IPS-18a (cell line): Measurements from ENCODE around the gene ZNF222.
A peak's percentile ranks its signal among the peaks of the same experiment; 100 is the strongest.

Source experiments
- H3K27ac ChIP-seq: one replicate; pipeline ENCODE4 v1.5.1; 2013; ENCODE audit warnings: low read length
- H3K27me3 ChIP-seq: one replicate; pipeline ENCODE4 v1.6.1; 2013; ENCODE audit warnings: mild to moderate bottlenecking, low read length; ENCODE audit not compliant: control insufficient read depth, insufficient read depth
- H3K36me3 ChIP-seq: one replicate; pipeline ENCODE4 v1.6.1; 2013; ENCODE audit warnings: low read depth, low read length; ENCODE audit not compliant: control insufficient read depth
- H3K4me1 ChIP-seq: one replicate; pipeline ENCODE4 v1.6.1; 2013; ENCODE audit warnings: low read depth, low read length; ENCODE audit not compliant: control insufficient read depth
- H3K4me3 ChIP-seq: one replicate; pipeline ENCODE4 v1.5.1; 2013; ENCODE audit warnings: low read length
- H3K9ac ChIP-seq: one replicate; pipeline ENCODE4 v1.6.1; 2013; ENCODE audit warnings: mild to moderate bottlenecking, low read length, moderate library complexity
- H3K9me3 ChIP-seq: one replicate; pipeline ENCODE4 v1.6.1; 2013; ENCODE audit warnings: low read depth, low read length; ENCODE audit not compliant: control insufficient read depth

ZNF222 gene

DNA sequence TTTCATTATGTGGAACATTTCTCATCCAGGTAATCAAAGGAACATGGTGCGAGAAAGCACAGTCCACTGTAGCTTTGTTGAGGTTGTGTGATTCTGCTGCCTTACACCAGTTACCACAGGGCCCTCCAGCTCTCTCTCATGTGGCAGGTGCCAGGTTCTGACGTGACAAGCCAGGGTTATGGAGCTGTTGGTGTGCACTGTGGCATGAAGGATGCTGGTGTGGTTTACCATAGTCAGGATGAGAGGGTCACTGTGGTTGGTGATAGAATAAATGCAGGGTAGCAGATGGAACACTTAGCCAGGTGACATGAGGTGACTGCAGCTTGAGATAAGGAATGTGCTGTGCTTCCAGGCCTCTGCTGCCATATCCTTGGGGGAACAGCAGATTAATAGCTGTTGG, 34.0 kb downstream of the ZNF222 start:
- H3K4me3 ChIP-seq: no peak overlapping the region
- no peaks in the 10 kb centered on the region for H3K27me3 ChIP-seq
- H3K36me3 ChIP-seq: peaks cover 41% of the 10 kb centered on the region
- no peaks in the 10 kb centered on the region for H3K9me3 ChIP-seq
- no peaks in the 10 kb centered on the region for H3K4me1 ChIP-seq
- no peak overlapping the region for H3K27ac ChIP-seq
- H3K9ac ChIP-seq: no peak overlapping the region

DNA sequence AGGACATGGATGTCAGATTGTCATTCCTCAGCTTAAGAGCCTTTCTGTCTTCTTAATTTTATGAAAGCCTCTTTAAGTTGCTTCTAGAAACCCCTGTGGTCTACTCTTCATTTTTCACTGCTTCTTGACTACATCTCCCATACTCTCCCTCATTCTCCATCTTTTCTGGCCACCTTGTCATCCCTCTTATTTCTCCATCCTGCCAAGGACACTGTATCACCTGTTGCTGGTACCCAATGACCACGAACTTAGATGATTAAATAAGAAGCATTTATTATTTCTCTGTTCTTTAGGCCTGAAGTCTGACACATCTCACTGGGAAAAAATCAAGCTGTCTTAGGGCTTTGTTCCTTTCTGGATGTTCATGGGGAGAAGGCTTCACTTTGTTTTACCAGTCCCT, 35.9 kb downstream of the ZNF222 start:
- Histone ChIP-seq H3K4me3 (no peak overlapping the region), H3K27ac (no peak overlapping the region), H3K27me3 (no peaks in the 10 kb centered on the region), H3K9me3 (peaks cover 10% of the 10 kb centered on the region), H3K4me1 (no peaks in the 10 kb centered on the region), H3K9ac (no peak overlapping the region), H3K36me3 (peaks cover 42% of the 10 kb centered on the region)

DNA sequence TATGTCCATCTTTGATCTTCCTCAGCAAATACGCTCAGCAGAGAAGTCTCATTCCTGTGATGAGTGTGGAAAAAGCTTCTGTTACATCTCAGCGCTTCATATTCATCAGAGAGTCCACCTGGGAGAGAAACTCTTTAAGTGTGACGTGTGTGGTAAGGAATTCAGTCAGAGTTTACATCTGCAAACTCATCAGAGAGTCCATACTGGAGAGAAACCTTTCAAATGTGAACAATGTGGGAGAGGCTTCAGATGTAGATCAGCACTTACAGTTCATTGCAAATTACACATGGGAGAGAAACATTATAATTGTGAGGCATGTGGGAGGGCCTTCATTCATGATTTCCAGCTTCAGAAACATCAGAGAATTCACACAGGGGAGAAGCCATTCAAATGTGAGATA, 41.1 kb downstream of the ZNF222 start:
- Histone ChIP-seq H3K9me3 (peaks cover 34% of the 10 kb centered on the region), H3K27me3 (no peaks in the 10 kb centered on the region), H3K27ac (no peak overlapping the region), H3K4me1 (no peaks in the 10 kb centered on the region), H3K9ac (no peak overlapping the region), H3K36me3 (peaks cover 29% of the 10 kb centered on the region), H3K4me3 (no peak overlapping the region)

DNA sequence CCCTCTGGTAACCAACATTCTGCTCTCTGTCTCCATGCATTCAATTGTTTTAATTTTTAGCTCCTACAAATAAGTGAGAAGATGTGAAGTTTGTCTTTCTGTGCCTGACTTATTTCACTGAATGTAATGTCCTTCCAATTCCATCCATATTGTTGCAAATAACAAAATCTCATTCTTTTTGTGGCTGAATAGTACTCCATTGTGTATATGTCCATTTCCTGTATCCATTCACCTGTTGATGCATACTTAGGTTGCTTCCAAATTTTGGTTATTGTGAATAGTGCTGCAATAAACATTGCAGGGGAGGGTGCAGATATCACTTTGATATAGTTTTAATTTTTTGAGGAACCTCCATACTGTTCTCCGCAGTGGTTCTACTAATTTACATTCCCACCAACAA, 44.2 kb downstream of the ZNF222 start:
- peaks cover 3% of the 10 kb centered on the region for H3K4me1 ChIP-seq
- H3K9me3 ChIP-seq: peaks cover 34% of the 10 kb centered on the region
- H3K27ac ChIP-seq: no peak overlapping the region
- H3K9ac ChIP-seq: no peak overlapping the region
- H3K4me3 ChIP-seq: no peak overlapping the region
- H3K36me3 ChIP-seq: peaks cover 13% of the 10 kb centered on the region
- peaks cover 14% of the 10 kb centered on the region for H3K27me3 ChIP-seq

DNA sequence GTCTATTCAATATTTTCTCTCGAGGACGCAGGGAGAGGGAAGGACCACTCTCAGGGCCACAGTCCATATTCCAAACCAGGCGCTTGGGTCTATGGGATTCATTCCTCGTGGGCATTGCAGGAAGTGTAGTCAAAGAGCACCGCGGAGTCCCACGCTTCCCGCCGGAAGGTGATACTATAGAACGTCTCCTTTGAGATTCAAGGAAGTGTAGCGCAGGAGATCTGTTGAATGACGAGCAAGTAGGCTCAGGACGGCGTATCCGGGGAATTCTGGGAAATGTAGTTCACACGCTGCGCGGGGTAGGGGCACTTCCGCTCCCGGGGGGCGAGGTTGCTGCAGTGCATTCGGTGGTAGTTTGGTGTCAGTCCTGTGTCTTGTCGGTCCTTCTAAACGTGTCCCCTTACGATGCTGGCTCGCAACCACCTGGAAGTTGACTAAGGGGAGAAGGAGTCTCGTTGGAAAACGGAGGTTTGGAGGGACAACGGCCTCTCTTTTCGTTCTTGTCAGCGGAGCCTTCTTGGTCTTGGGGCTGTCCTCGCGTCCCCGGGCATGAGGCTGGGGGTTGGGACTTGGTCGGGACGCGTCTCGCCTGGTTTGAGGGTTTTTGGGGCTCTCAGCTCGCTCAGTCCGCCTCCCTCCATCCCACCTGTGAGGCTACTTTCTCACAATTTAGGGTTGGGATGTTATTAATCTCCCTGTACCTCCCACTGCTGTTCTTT, 46.8 kb downstream of the ZNF222 start, which contains the start of gene ZNF284:
ZNF284 (plus strand) TSS at position 336 of the 719 bp plus-strand sequence. CDS start 4,231 bp downstream, outside the sequence.
- peak within 1 kb of the TSS; percentile 78 for H3K4me3 ChIP-seq
- H3K9ac ChIP-seq: peak within 1 kb of the TSS; percentile 29
- peaks cover 15% of the 10 kb centered on the region for H3K9me3 ChIP-seq
- no peaks in the 10 kb centered on the region for H3K36me3 ChIP-seq
- H3K4me1 ChIP-seq: peaks cover 3% of the 10 kb centered on the region
- no peak within 1 kb of the TSS for H3K27ac ChIP-seq
- H3K27me3 ChIP-seq: peaks cover 14% of the 10 kb centered on the region

DNA sequence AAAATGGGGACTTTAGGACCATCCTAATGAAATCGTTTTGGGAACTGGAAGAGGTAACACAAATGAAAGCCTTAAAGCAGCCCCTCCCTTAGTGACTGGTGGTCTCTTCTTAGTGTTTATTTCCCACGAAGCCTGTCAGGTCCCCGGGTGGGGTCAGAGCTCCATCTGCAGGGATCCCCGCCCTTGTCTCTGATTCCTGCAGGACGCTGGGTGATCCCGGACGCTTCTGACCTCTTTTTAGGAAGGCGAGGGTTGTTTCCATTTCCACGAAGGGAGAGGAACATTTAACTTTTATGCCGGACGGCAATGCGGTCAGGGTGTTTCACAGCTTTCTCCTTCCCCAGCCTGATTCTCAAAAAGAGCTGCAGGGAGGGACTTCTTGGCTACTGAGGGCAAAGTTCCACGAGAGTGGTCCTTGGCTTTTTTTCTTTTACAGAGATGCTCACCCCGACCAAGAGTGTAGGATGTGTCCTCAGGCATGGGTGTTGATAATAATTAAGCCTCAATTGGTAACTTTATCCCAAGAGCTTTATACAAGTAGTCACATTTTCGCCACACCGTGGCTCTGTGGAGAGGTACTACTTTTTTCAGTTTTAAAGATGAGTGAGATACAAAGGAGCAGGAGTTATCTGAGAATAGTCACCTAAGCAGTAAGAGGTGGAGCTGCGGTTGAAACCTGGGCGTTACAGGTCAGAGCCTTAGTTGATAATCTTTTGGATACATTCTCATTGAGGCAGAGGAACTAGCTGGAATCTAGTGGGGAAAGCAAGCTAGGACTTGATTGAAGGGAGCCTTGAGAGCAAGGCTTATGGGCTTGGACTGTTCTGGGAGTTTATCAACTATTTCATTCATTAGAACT, 47.6 kb downstream of the ZNF222 start:
- H3K4me1 ChIP-seq: peaks cover 3% of the 10 kb centered on the region
- H3K36me3 ChIP-seq: no peaks in the 10 kb centered on the region
- peaks cover 14% of the 10 kb centered on the region for H3K27me3 ChIP-seq
- H3K27ac ChIP-seq: no peak overlapping the region
- peak overlapping the region; percentile 78 for H3K4me3 ChIP-seq
- no peak overlapping the region for H3K9ac ChIP-seq
- peaks cover 11% of the 10 kb centered on the region for H3K9me3 ChIP-seq

DNA sequence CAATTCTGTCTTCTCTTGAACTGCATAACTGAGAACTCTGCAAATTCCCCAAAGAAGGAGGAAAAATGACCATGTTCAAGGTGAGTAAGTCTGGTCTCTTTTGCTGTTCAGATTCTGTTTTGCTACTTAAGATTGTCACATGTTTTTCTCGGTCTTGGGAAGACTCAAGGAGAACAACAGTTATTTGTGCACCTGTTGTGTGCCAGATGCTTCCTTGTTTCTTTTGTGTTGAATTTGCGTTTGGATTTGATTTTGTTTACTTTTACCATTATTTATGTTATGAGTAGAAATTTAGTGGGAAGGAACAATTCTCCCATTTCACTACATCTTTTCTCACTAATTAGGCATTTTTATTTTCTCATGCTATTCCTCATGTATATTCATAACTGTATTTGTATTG, 51.1 kb downstream of the ZNF222 start:
- H3K27me3 ChIP-seq: peaks cover 14% of the 10 kb centered on the region
- no peak overlapping the region for H3K4me3 ChIP-seq
- H3K36me3 ChIP-seq: no peaks in the 10 kb centered on the region
- H3K27ac ChIP-seq: no peak overlapping the region
- peaks cover 3% of the 10 kb centered on the region for H3K4me1 ChIP-seq
- no peaks in the 10 kb centered on the region for H3K9me3 ChIP-seq
- no peak overlapping the region for H3K9ac ChIP-seq
